GM21528 (cell line): ENCODE data around the gene TRMT1.

Experiments
- ATAC-seq: cut with Tn5 transposase; IDR thresholded peaks from one replicate; pipeline ENCODE4 v1.9.1; 2021; ENCODE audit warnings: mild to moderate bottlenecking, moderate library complexity; ENCODE audit not compliant: unreplicated experiment, low FRiP score

Gene TRMT1

DNA sequence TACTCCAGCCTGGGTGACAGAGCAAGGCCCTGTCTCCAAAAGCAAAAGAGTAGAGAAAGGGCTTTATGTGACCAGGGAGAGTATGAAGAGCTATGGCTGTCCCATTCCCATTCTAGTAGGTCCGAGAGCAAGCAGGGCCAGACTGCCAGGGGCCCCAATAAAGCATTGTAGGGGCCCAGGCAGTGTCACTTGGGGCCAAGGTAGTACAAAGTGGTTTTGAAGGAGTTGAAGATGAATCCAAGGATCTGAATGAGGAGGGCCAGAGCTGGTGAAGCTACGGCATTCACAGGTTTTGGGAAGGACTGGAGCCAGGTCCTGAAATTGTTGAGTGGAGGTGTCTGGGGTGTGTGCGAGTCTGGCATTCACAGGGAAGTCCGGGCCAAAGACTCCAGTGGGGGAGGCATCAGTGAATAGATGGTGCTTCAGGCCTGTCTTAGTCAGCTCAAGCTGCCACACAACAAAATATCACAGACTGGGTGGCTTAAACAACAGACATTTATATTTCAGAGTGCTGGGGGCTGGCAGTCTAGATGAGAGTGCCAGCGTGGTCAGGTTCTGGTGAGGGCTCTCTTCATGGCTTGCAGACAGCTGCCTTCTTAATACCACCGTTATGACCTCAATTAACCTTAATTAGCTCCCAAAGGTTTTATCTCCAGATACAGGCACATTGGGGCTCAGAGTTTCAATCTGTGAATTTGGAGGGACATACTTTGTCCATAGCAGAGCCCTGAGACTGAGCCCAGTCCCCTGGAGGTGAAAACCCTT, 11.5 kb upstream of the TRMT1 start:
- ATAC-seq = no peak

DNA sequence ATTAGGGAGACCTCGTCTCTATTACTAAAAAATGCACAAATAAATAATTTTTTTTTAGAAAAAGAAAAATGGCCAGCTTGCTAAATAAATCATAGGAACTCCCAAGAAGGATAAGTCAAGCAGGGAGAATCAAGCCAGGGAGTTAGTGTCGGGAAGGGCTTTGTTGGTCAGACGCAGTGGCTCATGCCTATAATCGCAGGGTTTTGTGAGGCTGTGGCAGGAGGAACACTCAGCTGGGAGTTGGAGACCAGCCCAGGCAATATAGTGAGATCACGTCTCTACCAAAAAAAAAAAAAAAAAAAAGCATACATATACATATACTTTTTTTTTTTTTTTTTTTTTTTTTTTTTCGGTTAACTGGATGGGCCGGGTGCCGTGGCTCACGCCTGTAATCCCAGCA, 10.5 kb upstream of the TRMT1 start:
- no peak for ATAC-seq

DNA sequence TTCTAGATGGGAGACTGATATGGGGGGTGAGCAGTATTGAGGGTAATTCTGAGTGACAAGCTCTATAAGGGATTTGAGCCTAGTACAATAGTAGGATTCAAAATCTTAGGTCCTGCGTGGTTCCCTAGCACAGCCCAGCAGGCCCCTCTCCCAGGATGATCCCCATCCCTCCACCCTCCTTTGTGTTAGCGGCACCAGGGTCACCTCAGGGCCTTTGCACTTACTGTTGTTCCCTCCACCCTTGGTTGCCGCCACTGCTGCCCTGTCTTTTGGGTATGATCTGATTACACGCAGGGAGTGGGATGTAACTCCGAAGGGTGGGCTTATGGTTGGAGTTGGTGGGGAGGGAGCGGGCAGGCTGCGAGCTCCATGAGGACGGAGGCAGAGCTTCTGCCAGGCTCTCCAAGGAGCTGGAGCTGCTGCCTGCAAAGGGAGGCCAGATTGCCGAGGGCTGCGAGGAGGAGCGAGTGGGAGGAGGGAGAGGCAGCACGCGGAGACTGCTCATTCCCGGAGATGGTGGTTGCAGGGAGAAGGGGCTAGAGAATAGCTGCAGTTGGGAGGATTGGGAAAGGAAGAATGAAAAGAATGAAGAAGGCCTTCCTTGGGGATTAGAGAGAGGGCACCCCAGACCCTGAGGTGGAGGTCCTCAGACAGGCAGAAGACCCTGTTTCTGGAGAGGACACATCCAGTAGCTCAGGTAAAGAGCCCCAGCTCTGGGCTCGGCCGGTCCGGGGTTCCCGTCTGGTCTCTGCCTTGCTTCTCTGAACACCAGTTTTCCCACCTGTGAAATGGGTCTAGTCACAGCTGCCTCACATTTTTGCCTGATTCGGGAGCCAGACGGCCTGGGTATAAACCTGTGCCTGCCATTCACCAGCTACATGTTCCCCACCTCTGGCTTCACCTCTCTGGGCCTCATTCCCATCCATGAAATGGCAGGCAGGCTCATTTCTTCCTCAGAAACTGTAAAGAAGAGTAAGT, 6.7 kb upstream of the TRMT1 start:
- ATAC-seq = no peak

DNA sequence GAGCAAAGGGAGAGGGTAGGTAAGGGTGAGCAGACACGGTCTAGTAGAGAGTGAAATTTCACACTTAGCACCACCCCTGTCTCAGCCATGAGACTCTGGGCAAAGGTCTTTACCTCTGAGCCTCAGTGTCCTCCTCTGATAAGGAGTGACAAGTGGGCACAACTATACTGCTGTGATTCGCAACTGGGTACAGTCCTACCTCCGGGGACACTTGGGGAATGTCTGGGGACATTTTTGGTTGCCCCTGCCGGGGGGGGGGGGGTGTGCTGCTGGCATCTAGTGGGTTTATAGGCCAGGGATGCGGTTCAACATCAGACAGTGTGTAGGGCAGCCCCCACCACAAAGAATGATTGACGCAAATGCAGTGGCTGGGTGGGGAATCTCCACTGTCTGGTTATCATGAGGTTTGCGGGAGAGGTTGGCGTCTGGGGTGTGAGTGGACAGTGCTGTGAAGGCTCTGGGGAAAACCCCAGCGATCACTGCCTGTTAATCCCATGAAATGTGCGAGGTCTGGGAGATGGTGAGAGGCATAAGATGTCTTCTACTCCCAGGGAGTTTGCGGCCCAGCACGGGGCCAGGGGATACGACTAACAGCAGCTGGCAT, 5.8 kb upstream of the TRMT1 start:
- ATAC-seq = no peak

DNA sequence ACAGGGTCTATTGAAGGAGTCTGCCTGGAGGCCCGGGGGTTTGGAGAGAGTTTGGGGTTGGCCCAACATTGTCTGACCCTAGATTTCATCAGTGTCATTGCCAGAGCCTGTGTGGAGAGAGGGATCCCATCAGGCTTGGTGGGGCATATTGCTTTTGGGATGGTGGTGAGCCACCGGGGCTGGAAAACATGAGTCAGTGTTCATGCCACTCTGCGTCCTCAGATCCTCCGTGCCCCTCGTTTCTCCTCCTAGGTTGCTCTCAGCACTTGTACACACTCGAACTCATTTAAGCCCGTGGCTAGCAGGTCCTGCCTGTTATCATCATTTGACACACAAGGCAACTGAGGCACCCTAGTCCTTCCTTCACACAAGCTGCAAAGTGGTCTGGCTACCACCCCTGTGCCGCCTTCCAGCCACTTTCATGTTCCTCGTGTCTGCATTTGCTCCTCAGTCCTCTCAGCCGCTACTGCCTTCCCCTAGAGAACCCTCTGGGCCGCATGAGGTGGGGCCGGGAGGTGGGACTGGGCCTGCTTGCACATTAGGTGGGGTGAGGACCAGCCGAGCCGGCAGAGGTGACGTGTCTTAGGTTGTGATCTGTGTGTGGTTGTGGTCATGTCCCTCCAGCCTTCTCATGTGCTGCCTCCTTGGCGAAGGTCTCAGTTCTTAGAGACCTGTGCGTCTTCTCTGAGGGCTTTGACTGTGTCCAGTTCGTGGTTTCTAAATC, 5.2 kb upstream of the TRMT1 start:
- ATAC-seq = no peak

DNA sequence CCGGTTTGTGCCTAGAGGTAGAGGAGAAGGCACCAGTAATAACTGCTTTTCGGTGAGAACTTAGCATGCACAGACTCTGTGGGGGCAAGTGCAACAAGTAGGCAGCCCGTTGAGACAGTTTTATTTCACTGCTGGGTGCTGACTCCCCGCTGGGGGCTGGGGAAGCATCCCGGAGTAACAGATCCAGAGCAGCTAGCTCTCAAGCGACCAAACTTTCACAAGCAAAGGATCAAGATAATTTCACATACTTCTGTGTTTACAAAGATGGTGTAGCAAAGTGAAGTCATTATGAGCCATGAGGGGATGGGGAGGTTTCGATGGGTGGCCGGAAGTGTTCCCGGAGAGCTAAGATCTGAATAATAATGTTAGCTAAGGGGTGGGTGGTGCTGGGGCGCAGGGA, 4.3 kb upstream of the TRMT1 start:
- ATAC-seq = no peak

DNA sequence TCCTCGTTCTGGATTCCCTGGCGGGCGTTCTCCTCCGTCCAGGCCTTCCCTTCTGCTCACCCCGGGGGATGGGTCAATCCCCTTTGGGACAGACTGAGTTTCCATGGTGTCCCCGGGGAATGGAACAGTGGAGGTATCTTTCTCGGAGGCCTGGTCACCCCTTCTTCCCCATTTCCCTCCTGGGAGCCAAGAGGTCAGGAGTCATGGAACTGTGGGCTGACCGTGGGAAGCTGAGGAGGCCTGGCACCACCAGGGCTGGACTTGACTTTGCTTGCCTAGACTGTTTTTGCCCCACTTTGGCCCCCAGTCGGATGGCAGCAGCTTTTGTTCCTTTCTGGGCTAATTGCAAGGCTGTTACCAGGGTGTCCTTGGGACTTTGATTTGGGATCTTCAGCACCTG, 3.5 kb upstream of the TRMT1 start:
- no peak for ATAC-seq

DNA sequence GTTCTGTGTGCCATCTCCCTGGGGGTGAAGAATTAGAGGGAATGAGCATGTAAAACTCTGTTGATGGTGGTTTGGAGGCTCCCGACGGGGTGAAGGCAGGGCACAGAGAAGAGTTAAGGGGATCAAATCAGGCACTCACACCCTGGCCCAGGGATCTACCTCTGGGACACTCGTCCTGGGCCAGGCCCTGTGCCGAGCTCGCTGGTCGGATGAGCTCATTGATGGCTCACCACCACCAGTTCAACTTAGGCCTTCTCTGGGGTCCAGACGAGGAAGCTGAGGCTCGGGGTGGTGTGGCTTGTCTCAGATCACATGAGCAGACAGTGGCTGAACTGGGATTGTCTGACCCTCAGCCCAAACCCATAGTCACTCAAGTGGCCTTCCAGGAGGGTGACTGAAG, 3.1 kb upstream of the TRMT1 start:
- no peak for ATAC-seq

DNA sequence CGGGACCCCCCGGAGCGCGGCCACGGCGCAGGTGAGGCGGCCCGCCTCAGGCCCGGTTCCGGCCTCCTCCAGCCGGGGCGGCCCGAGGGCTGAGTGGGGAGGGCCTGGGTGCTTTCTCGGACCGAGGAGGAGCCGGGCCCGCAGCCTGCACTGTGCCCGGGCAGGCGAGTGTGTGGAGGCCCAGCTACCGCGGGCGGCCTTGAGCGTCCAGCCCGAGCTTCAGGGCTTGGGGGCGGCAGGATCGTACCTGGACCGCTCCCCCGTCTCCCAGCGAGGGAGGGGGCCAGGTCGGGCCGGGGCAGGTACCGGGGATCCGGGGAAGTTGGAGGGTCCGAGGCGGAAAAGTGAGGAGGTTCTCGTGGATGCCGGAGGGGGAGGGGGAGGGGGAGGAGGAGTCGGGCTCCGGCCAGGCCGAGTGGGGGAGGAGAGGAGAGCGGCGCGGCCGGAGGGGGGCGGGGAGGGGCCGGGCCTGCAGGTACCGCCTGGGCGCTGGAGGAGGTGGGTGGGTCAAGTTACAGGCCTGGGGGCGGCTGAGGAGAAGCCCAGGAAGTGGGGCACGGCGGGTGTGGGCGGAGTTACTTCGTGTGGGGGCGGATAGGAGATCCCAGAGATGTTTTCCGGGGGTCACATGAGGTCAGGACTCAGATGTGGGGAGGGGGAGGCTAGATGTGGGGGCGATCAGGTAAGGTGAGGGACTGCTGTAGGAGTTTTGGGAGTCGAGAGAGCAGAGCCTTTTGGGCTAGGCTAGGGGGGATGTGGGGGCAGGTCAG, 2.1 kb upstream of the TRMT1 start:
- no peak for ATAC-seq

DNA sequence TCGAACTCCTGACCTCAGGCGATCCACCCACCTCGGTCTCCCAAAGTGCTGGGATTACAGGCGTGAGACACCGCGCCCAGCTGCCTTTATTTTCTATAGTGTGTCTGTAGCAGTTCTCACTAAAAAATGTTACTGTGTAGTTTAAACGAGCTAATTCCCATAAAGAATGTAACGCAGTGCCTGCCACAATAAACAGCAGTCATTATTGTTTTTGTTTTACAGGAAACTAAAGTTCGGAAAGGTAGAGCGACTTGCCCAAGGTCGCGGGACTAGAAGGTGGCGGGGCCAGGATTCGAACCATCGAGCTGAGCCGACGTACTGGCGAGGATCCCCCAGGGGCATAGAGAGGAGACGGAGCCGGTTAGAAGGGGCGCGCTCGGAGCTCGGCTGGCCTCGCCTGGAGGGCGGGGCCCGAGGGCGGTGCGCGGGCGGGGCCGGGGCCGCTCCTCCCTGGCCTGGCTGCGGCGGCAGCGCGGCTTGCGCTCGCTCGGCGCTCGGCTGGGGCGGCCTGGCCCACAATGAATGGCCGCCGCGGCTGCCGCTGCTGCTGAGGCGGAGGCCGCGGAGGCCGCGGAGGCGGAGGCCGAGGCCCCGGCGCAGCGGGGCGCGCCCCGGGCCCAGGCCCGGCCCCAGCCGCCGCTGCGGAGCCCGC, 1.4 kb upstream of the TRMT1 start, which contains the start of gene NACC1:
TSS of gene NACC1 (plus strand) at position 493 of the 652 bp plus-strand sequence. CDS start 16,944 bp downstream, outside the sequence.
- ATAC-seq = peak; percentile 50

DNA sequence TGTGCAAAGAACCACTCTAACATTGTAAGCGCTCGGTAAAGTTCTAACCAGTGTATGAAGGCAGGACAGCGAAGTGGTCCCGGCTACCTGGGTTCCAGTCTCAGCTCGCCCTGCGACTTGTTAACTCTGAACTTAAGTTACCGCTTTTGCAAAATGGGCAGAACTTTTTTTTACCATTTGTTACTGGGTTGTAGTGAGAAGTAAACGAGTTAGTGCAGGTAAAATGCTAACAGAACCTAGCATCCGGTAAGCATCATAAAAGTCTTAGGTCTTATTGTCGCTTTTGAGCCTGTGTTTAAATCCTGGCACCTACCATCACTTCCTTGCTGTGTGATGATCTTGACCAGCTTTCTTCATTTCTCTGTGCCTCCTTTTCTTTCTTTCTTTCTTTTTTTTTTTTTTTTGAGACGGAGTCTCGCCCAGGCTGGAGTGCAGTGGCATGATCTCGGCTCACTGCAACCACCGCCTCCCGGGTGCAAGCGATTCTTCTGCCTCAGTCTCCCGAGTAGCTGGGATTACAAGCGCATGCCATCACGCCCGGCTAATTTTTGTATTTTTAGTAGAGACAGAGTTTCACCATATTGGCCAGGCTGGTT, 734 bp upstream of the TRMT1 start:
- ATAC-seq = peak; percentile 1

DNA sequence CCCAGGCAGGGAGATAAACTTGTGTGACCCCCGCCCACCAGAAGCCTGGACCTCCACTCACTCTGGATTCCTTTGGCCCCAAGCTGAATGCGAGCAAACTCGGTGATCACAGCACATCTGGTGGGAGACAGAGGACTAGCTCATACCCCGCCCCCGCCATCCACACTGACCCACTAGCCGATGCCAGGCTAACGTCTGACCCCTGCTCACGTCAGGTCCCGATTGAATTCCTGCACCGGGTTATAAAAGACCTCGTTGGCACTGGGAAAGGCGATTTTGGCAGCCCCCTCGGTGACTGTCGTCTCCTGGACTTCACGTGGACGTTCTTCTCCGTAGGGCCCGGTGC, 631 bp downstream of the TRMT1 start:
- ATAC-seq = no peak

DNA sequence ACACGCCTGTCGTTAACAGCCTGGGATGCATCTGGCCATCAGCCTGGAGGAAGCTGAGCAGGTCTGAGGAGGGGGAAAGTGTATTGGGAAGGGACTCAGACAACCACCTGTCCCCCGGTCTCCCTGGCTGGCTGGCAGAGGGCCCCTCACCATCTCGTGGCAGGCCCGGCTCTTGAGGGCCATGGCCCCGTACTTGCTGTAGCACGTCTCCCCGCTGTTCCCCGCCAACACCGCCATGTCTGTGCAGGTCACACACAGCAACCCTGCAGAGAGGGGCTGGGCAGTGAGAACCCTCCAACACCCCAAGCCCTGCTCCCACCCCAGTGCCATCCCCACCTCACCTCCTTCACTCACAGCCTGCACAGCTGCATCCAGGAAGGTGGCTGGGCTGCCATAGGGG, 4.0 kb downstream of the TRMT1 start:
- ATAC-seq = no peak

DNA sequence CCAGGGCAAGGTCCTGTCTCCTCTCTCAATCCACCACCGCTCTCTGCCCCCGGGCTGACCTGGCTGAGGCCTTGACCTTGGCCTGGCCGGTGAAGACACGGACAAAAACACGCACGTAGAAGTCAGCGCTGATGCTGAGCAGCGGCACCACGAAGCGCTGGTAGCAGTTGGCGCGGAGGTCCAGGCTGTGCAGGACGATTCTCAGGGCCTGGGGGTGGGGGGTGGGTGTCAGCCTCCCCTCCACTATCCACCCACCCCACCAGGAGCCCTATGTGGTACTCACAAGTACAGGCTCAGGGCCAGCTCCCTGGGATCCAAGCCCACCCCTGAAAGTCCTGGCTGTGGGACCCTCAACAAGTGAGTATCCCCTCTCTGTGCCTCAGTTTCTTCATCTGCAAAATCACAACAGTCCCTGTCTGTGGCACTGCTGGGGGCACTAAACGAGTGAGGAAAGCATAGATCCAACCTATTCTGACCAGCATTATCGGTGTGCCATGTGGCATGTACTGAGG, 6.4 kb downstream of the TRMT1 start:
- ATAC-seq = no peak

DNA sequence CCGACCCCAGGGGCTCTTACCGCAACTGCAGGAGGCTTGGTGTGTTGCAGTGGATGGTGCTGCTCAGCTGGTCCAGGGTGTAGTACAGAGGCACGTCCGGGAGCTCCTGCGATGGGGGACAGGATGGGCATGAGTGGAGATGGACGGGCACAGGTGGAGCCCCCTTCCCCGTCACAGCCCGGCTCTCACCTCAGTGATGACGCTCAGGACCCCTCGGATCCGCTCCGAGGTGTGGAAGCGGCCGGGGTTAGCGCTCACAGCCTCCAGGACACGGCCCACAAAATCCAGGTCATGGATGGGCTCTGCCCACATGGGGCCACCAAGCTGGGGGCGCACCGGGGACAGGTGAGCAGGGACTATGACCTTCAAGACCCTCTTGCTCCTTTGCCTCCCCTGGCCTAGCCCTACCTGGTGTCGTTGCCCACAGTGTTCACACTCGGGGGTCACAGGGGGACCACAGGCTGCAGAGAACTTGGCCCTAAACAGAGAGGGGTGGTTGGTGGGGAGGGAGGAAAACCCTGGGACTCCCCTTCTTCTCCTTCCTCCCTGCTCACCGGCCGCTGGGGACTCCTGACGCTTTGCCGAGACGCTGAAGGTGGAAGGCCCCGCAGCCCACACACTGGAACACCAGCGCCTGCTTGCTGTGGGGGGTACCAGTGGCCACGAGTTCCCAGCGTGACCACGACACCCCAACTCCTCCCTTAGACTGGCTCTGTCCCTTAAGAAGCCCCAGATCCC, 7.0 kb downstream of the TRMT1 start:
- ATAC-seq = no peak

DNA sequence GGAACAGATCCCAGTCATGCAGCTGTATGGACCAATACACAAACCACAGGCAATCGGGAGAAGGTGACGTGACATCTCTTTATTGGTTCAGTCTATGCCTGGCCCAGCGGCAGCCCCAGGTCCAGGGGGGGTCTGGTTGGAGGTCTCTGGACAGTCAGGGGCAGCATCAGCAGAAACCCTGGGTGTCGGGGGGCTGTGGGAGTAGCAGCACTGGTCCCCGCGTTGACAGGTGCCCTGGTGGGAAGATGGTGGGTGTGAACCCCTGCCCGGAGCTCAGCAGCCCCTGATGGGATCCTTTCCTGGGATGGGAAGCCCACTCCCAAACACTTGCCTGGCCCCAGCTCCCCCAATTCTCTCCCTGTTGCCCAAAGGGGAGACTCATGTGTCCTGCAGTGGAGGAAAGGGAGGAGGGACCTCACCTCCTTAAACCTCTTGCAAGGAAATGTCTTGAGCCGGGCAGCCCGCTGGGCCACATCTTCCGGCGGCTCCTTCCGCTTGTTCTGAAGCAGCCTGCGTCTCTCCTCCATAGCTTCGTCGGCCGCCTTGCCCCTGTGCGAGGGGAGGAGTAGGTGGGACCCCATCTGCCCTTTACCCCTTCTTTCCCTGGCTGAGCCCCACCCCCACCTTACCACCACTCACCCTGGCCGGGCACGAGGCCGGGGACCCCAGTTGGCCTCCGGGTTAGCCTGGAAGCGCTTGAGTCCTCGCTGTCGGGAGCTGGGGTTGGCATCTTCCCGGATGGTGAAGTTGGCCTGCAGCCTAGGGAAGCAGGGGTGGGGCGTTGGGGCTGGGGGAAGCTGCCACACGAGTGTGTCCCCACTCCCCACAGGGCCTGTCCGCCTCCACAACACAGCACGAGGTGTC, 11.5 kb downstream of the TRMT1 start:
- no peak for ATAC-seq

DNA sequence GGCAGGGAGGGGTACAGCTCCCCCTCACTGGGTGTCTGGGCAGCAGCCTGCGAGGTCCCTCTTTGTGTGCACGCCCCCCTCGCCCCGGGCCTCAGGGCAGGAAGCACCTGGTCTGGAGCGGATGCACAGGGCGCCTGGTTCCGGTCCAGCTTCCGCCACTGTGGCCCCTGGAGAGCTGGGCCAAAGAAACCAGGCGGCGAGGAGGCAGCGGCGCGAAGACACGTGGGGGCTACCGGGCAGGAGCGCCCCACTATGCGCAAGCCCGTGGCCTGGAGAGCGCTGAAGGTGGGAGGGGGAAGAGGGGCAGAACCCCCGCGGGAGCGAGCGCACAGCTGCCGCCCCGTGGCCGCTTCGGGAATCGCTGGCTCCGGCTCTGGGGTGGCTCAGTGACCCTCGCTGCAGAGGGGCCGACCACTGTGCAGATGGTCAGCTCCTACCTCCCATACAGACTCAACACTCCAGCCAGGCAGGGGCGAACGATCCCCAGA, 12.1 kb downstream of the TRMT1 start:
- no peak for ATAC-seq
